ENCODE data around the gene EPHB2. TPM values are rescaled to one million over a fixed set of nuclear protein-coding genes. Genes with fewer than 3 reads are reported as not detected.

EPHB2 gene
- total and polyA plus RNA-seq, 2 donors (not counting 3 experiments of a cell fraction or from before 2014, with no cell fraction given), result 50.8 to 69.1 TPM

DNA sequence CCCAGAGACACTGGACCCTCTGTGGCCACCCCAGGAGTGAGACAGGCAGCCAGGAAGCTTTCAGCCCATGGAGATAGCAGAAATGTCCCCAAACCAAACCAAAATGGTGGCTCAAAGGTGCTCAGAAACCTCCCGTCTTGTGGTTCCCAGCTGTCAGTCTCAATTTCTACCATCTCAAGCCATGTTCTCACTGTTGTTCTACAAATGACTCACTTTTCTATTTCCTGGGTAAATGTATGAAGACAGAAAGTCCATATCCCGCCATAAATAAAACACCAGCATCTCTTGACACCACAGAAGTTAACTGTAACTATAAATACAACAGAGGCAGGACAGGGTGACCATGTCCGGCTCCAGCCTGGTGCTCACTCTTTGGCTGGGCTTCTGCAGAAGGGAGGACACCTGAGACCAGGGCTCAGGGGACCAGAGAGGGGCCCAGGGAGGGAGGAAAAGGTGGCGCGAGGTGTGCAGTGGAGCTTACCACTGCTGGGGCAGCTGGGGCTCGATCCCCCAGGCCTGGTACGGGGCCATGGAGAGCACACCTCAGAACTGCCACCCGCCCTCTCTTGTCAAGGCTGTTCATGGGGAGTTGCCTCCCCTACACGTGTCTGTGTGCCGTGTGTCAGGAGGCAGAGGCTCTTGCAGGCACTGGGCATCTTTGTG is 43.6 kb downstream of the EPHB2 start:
- FAIRE-seq (peak; percentile 93), DNase-seq (ENCODE audit: low read depth, low spot score) (peak; percentile 61)
- dilution Hi-C loops (cut with MboI; ENCODE audit: extremely low pct_ligation_motif_present, low sequenced_read_pairs), result no loop called here
- H3K9me3 ChIP-seq (replicated peaks; ENCODE audit: control insufficient read depth, insufficient read depth, low read length), result no peaks in the 10 kb centered on the region
- H4K20me1 ChIP-seq (replicated peaks; ENCODE audit: control insufficient read depth, extremely low read depth, insufficient read depth, low read length), result no peaks in the 10 kb centered on the region
- no peak overlapping the region for H3K4me3 ChIP-seq (replicated peaks in 1 of 3; ENCODE audit: insufficient read depth in 1 of 3, low read depth in 1 of 3, low read length in 3 of 3)
- H3K9me1 ChIP-seq (replicated peaks; ENCODE audit: control insufficient read depth, extremely low read depth, insufficient read depth, low read length), result no peaks in the 10 kb centered on the region
- intact Hi-C loops (cut with micrococcal nuclease), result no loop called here
- H3K4me1 ChIP-seq (ENCODE audit: control insufficient read depth, extremely low read depth, insufficient read depth, low read length), result peaks cover 61% of the 10 kb centered on the region
- BruUV-seq (replicated peaks), result no TSS peak
- no peak overlapping the region for H2AFZ ChIP-seq (ENCODE audit: low read depth, low read length)
- H3K79me2 ChIP-seq (ENCODE audit: control insufficient read depth, insufficient read depth, low read length), result peaks cover 66% of the 10 kb centered on the region
- POLR2A ChIA-PET, result no interaction called here
- no peaks in the 10 kb centered on the region for H3K27me3 ChIP-seq (ENCODE audit: control insufficient read depth in 2 of 2, insufficient read depth in 2 of 2, low read length in 2 of 2)
- H3K4me2 ChIP-seq (ENCODE audit: insufficient read depth, low read length), result peak overlapping the region; percentile 28
- no peaks in the 10 kb centered on the region for H3K36me3 ChIP-seq (ENCODE audit: control insufficient read depth in 2 of 2, extremely low read depth in 1 of 2, insufficient read depth in 2 of 2, low read length in 2 of 2)
- TF ChIP-seq CTCF (IDR thresholded peaks at IDR 0.05; ENCODE audit: extremely low read depth in 1 of 2, insufficient read depth in 1 of 2, low read depth in 1 of 2, low read length in 2 of 2), result no peak
- TF ChIP-seq GATA2 (IDR thresholded peaks at IDR 0.05; ENCODE audit: insufficient read depth, insufficient read length, low read depth, low read length), result no peak
- TF ChIP-seq JUN (IDR thresholded peaks at IDR 0.05; ENCODE audit: borderline replicate concordance, insufficient read depth, insufficient read length, low read depth), result peak; percentile 47
- peak overlapping the region; percentile 35 for H3K9ac ChIP-seq (replicated peaks; ENCODE audit: extremely low read depth, insufficient read depth, low read length)
- CTCF ChIA-PET, result interaction anchor here (1.2 to 3.6 kb wide), 4 partner anchors 12 to 108 kb away, joined by 3 to 21 read pairs (median 4); no protein-coding TSS in a partner anchor
- peak overlapping the region; percentile 88 for H3K27ac ChIP-seq (ENCODE audit: insufficient read depth, low read depth, low read length)

DNA sequence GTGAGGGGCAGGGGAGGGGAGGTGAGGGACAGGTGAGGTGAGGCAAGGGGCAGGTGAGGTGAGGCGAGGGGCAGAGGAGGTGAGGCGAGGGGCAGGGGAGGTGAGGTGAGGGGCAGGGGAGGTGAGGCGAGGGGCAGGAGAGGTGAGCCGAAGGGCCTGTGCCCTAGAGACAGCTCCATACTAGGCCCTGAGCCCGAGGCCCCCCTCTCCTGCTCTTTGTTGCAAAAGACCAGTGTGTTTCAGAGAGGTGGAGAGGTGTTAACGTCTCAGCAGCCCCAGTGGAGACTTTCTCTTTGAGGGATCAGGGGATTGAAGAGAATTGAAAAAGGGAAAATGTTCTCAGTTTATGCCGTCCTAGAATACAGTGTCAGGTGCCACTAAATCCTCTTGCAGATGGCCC is 44.2 kb downstream of the EPHB2 start:
- Histone ChIP-seq H3K4me3 (replicated peaks in 1 of 3; ENCODE audit: insufficient read depth in 1 of 3, low read depth in 1 of 3, low read length in 3 of 3) (no peak overlapping the region), H2AFZ (ENCODE audit: low read depth, low read length) (no peak overlapping the region), H3K4me1 (ENCODE audit: control insufficient read depth, extremely low read depth, insufficient read depth, low read length) (peaks cover 55% of the 10 kb centered on the region), H4K20me1 (replicated peaks; ENCODE audit: control insufficient read depth, extremely low read depth, insufficient read depth, low read length) (no peaks in the 10 kb centered on the region), H3K79me2 (ENCODE audit: control insufficient read depth, insufficient read depth, low read length) (peaks cover 69% of the 10 kb centered on the region), H3K9me3 (replicated peaks; ENCODE audit: control insufficient read depth, insufficient read depth, low read length) (no peaks in the 10 kb centered on the region), H3K27me3 (ENCODE audit: control insufficient read depth in 2 of 2, insufficient read depth in 2 of 2, low read length in 2 of 2) (no peaks in the 10 kb centered on the region), H3K9ac (replicated peaks; ENCODE audit: extremely low read depth, insufficient read depth, low read length) (no peak overlapping the region), H3K9me1 (replicated peaks; ENCODE audit: control insufficient read depth, extremely low read depth, insufficient read depth, low read length) (no peaks in the 10 kb centered on the region), H3K36me3 (ENCODE audit: control insufficient read depth in 2 of 2, extremely low read depth in 1 of 2, insufficient read depth in 2 of 2, low read length in 2 of 2) (no peaks in the 10 kb centered on the region), H3K4me2 (ENCODE audit: insufficient read depth, low read length) (no peak overlapping the region), H3K27ac (ENCODE audit: insufficient read depth, low read depth, low read length) (peak overlapping the region; percentile 88)
- intact Hi-C loops (cut with micrococcal nuclease) (no loop called here), dilution Hi-C loops (cut with MboI; ENCODE audit: extremely low pct_ligation_motif_present, low sequenced_read_pairs) (no loop called here)
- FAIRE-seq (peak; percentile 46), DNase-seq (ENCODE audit: low read depth, low spot score) (no peak)
- POLR2A ChIA-PET, result no interaction called here
- TF ChIP-seq EZH2 (IDR thresholded peaks at IDR 0.05; ENCODE audit: borderline replicate concordance, low read depth, low read length, severe bottlenecking) (no peak), CTCF (IDR thresholded peaks at IDR 0.05; ENCODE audit: extremely low read depth in 1 of 2, insufficient read depth in 1 of 2, low read depth in 1 of 2, low read length in 2 of 2) (no peak), MYC (IDR thresholded peaks at IDR 0.05; ENCODE audit: low read depth, low read length) (no peak), JUN (IDR thresholded peaks at IDR 0.05; ENCODE audit: borderline replicate concordance, insufficient read depth, insufficient read length, low read depth) (no peak), FOS (IDR thresholded peaks at IDR 0.05; ENCODE audit: borderline replicate concordance, insufficient read depth, low read length) (no peak)
- CTCF ChIA-PET, result interaction anchor here (1.2 to 3.6 kb wide), 4 partner anchors 11 to 107 kb away, joined by 3 to 21 read pairs (median 4); no protein-coding TSS in a partner anchor
- no TSS peak for BruUV-seq (replicated peaks)
